ENCODE data around the gene EGFLAM. TPM values are rescaled to one million over a fixed set of nuclear protein-coding genes. Genes with fewer than 3 reads are reported as not detected.

The EGFLAM gene
- total and polyA plus RNA-seq, 10 of the 15 experiments (the other 5 are each of a cell fraction or from before 2014, with no cell fraction given), result 0.37 TPM; not detected in 9

DNA sequence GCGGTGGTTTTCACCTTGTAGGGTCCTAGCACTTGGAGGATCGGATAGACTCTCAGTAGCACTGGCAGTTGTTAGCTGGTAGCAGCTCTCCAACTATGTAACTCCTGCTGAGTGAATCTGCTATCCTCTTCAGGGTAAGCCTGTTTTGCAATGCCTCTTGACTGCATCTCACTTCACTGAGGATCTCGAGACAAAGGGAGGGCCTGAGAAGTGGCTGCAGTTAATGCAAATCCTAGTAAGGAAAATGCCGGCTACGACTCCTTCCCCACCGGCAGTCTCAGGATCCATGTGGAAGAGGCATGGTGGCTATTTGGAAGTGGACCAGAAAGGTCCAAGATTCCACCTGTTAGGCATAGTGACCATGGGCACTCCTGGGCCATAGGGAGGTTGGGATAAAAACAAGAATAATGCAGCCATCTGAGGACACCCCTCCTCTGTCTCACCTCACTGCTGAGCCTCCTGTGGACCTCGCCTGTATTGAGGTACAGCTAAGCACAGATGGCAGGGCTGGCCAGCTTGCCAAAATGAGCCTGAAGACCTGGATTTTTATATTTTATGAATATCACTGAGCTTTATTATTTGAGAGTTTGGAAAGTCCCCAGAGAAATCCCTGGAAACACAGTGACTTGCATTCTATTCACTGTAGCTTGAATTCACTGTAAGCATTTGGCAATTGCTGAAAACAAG is 152.1 kb downstream of the EGFLAM start:
- Histone ChIP-seq H3K27me3 (replicated peaks in 1 of 2; ENCODE audit: control insufficient read depth in 2 of 2, insufficient read depth in 2 of 2, low read length in 1 of 2) (no peaks in the 10 kb centered on the region), H3K27ac (ENCODE audit: control insufficient read depth, insufficient read depth) (no peak overlapping the region), H4K20me1 (ENCODE audit: control insufficient read depth, insufficient read depth) (no peaks in the 10 kb centered on the region), H3K4me2 (ENCODE audit: control insufficient read depth, insufficient read depth) (no peak overlapping the region), H3K36me3 (ENCODE audit: control insufficient read depth in 2 of 2, insufficient read depth in 2 of 2, low read length in 1 of 2) (no peaks in the 10 kb centered on the region), H2AFZ (ENCODE audit: control insufficient read depth, low read depth, low read length) (no peak overlapping the region), H3K79me2 (ENCODE audit: control insufficient read depth, insufficient read depth, low read length) (no peaks in the 10 kb centered on the region), H3K4me3 (no peak overlapping the region), H3K9ac (ENCODE audit: control insufficient read depth, insufficient read depth, low read length) (no peak overlapping the region), H3K4me1 (ENCODE audit: control insufficient read depth, insufficient read depth, low read length) (no peaks in the 10 kb centered on the region), H3K9me3 (replicated peaks; ENCODE audit: control insufficient read depth, insufficient read depth, low read length) (no peaks in the 10 kb centered on the region)
- ATAC-seq (no peak), FAIRE-seq (no peak), DNase-seq (ENCODE audit: low read depth, low spot score) (no peak)
- TF ChIP-seq ZBED1 (IDR thresholded peaks at IDR 0.05; ENCODE audit: borderline replicate concordance), result no peak
- no peak for TF ChIP-seq NFYB (IDR thresholded peaks at IDR 0.05; ENCODE audit: insufficient read depth, low read depth, low read length)
- TF ChIP-seq, protein P1, sequence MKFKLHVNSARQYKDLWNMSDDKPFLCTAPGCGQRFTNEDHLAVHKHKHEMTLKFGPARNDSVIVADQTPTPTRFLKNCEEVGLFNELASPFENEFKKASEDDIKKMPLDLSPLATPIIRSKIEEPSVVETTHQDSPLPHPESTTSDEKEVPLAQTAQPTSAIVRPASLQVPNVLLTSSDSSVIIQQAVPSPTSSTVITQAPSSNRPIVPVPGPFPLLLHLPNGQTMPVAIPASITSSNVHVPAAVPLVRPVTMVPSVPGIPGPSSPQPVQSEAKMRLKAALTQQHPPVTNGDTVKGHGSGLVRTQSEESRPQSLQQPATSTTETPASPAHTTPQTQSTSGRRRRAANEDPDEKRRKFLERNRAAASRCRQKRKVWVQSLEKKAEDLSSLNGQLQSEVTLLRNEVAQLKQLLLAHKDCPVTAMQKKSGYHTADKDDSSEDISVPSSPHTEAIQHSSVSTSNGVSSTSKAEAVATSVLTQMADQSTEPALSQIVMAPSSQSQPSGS (IDR thresholded peaks at IDR 0.05; ENCODE audit: low read length), result no peak
- TF ChIP-seq SUZ12 (IDR thresholded peaks at IDR 0.05; ENCODE audit: unreplicated experiment), result no peak
- TF ChIP-seq RFX5 (IDR thresholded peaks at IDR 0.05; ENCODE audit: low read depth, low read length), result no peak
- TF ChIP-seq KDM1A (IDR thresholded peaks at IDR 0.05; ENCODE audit: borderline replicate concordance), result no peak
- TF ChIP-seq, protein P2, sequence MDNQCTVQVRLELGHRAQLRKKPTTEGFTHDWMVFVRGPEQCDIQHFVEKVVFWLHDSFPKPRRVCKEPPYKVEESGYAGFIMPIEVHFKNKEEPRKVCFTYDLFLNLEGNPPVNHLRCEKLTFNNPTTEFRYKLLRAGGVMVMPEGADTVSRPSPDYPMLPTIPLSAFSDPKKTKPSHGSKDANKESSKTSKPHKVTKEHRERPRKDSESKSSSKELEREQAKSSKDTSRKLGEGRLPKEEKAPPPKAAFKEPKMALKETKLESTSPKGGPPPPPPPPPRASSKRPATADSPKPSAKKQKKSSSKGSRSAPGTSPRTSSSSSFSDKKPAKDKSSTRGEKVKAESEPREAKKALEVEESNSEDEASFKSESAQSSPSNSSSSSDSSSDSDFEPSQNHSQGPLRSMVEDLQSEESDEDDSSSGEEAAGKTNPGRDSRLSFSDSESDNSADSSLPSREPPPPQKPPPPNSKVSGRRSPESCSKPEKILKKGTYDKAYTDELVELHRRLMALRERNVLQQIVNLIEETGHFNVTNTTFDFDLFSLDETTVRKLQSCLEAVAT (IDR thresholded peaks at IDR 0.05), result no peak
- TF ChIP-seq, protein P3, sequence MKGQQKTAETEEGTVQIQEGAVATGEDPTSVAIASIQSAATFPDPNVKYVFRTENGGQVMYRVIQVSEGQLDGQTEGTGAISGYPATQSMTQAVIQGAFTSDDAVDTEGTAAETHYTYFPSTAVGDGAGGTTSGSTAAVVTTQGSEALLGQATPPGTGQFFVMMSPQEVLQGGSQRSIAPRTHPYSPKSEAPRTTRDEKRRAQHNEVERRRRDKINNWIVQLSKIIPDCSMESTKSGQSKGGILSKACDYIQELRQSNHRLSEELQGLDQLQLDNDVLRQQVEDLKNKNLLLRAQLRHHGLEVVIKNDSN (IDR thresholded peaks at IDR 0.05; ENCODE audit: borderline replicate concordance, extremely low read length, insufficient read depth, low read depth, low read length), result no peak
- TF ChIP-seq NR2F1 (conservative IDR thresholded peaks at IDR 0.05), result no peak
- no peak for TF ChIP-seq SIN3A (IDR thresholded peaks at IDR 0.05; ENCODE audit: low read depth, low read length)
- no peak for TF ChIP-seq ZNF217 (IDR thresholded peaks at IDR 0.05)
- no peak for TF ChIP-seq NBN (IDR thresholded peaks at IDR 0.05)
- TF ChIP-seq, protein P4, sequence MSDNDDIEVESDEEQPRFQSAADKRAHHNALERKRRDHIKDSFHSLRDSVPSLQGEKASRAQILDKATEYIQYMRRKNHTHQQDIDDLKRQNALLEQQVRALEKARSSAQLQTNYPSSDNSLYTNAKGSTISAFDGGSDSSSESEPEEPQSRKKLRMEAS (IDR thresholded peaks at IDR 0.05; ENCODE audit: low read depth, low read length), result no peak
- TF ChIP-seq JUNB (IDR thresholded peaks at IDR 0.05), result no peak
- TF ChIP-seq, protein P5, sequence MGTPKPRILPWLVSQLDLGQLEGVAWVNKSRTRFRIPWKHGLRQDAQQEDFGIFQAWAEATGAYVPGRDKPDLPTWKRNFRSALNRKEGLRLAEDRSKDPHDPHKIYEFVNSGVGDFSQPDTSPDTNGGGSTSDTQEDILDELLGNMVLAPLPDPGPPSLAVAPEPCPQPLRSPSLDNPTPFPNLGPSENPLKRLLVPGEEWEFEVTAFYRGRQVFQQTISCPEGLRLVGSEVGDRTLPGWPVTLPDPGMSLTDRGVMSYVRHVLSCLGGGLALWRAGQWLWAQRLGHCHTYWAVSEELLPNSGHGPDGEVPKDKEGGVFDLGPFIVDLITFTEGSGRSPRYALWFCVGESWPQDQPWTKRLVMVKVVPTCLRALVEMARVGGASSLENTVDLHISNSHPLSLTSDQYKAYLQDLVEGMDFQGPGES (IDR thresholded peaks at IDR 0.05), result no peak
- BruUV-seq (replicated peaks), result no TSS peak
- WGBS (ENCODE audit: insufficient coverage, insufficient replicate concordance, low lambda C conversion rate, missing lambda C conversion rate), result 57% methylated on average over 7 of the region's 7 CpGs
- SMC1A ChIA-PET (ENCODE audit: uncharacterized antibody, unreplicated experiment), result interaction anchor here (0.9 kb wide), 1 partner anchor 11 kb away, joined by 4 read pairs; no protein-coding TSS in a partner anchor
- in situ Hi-C loops (cut with MboI) (no loop called here), intact Hi-C loops (cut with micrococcal nuclease; ENCODE audit: unreplicated experiment) (no loop called here)
- RAD21 ChIA-PET (ENCODE audit: unreplicated experiment), result no interaction called here
- POLR2A ChIA-PET, result no interaction called here
- CTCF ChIA-PET, result interaction anchor here (1.5 kb wide), 1 partner anchor 9 kb away, joined by 13 read pairs; no protein-coding TSS in a partner anchor

Measured in GM12878 (cell line).